ENCODE measurements around the gene PCYT2. TPM values are rescaled to one million over a fixed set of nuclear protein-coding genes. Genes with fewer than 3 reads are reported as not detected.

The PCYT2 gene
- 10 to 100 TPM; 10.2 to 26.9 (median 19.2) TPM for total RNA-seq
- polyA plus RNA-seq = 10 to 100 TPM; 13.2 to 14.1 (median 13.3) TPM
- long read RNA-seq, donor 1, full-length matches to known transcripts = 58 of 74 reads
- long read RNA-seq, donor 1, partial matches to known transcripts = 7 of 74 reads
- long read RNA-seq, donor 1, other reads (novel, unspliced or antisense) = 9 of 74 reads
- long read RNA-seq, donor 2, full-length matches to known transcripts = 52 of 69 reads
- long read RNA-seq, donor 2, partial matches to known transcripts = 6 of 69 reads
- long read RNA-seq, donor 2, other reads (novel, unspliced or antisense) = 11 of 69 reads

- intact Hi-C loops (cut with DNase I) = no loop called here
- TF ChIP-seq CTCF (IDR thresholded peaks at IDR 0.05) = no peak
- Histone ChIP-seq H3K4me1 (peaks cover 26% of the 10 kb centered on the region), H3K27ac (peak within 1 kb of the TSS; percentile 46), H3K4me3 (peak within 1 kb of the TSS; percentile 71), H3K27me3 (ENCODE audit: insufficient read depth in 3 of 3, low read length in 2 of 3) (no peaks in the 10 kb centered on the region), H3K36me3 (ENCODE audit: insufficient read depth in 1 of 2, low read depth in 1 of 2) (peaks cover 5 to 46% of the 10 kb centered on the region in 2 donors), H3K9me3 (no peaks in the 10 kb centered on the region)
- ATAC-seq = peak; percentile 84 to 90 (median 88)
- peak; percentile 89 to 97 for DNase-seq
- WGBS, 3 donors = 2 to 3% (median 2%) methylated on average over 31 to 84 of the region's 84 CpGs
Measured at GRCh38 chr17:81911277-81911961, at the start of gene PCYT2. TSS of gene PCYT2 (minus strand) at chr17:81911399. CDS start at chr17:81911355, 44 bp downstream.

- Histone ChIP-seq H3K27me3 (ENCODE audit: insufficient read depth in 3 of 3, low read length in 2 of 3) (peaks cover 0 to 23% (median 3%) of the 10 kb centered on the region in 3 donors), H3K4me3 (peak overlapping the region; percentile 66), H3K36me3 (ENCODE audit: insufficient read depth in 1 of 2, low read depth in 1 of 2) (no peaks in the 10 kb centered on the region), H3K4me1 (peaks cover 27% of the 10 kb centered on the region), H3K27ac (no peak overlapping the region), H3K9me3 (no peaks in the 10 kb centered on the region)
- ATAC-seq = peak in 3 of 4 donors; percentile 1 to 8 (median 6)
- WGBS, 3 donors = 2 to 4% (median 3%) methylated on average over 58 to 98 of the region's 98 CpGs
- intact Hi-C loops (cut with DNase I) = loop anchor here (5.0 kb wide), 2 partner anchors 42 to 192 kb away; no protein-coding TSS in a partner anchor
- no peak for TF ChIP-seq CTCF (IDR thresholded peaks at IDR 0.05)
- no peak for DNase-seq
Measured at GRCh38 chr17:81960130-81960958, 49.1 kb upstream of the PCYT2 start.

GRCh38 chr17:81959362-81960129 is 48.3 kb upstream of the PCYT2 start:
- peak; percentile 75 to 88 for DNase-seq
- Histone ChIP-seq H3K27me3 (ENCODE audit: insufficient read depth in 3 of 3, low read length in 2 of 3) (peaks cover 0 to 23% (median 3%) of the 10 kb centered on the region in 3 donors), H3K36me3 (ENCODE audit: insufficient read depth in 1 of 2, low read depth in 1 of 2) (no peaks in the 10 kb centered on the region), H3K9me3 (no peaks in the 10 kb centered on the region), H3K27ac (no peak overlapping the region), H3K4me1 (peaks cover 27% of the 10 kb centered on the region), H3K4me3 (peak overlapping the region; percentile 66)
- peak; percentile 90 for TF ChIP-seq CTCF (IDR thresholded peaks at IDR 0.05)
- 1 to 3% (median 2%) methylated on average over 50 to 112 of the region's 112 CpGs for WGBS, 3 donors
- ATAC-seq = peak; percentile 82 to 87 (median 84)
- intact Hi-C loops (cut with DNase I) = loop anchor here (1.0 to 5.0 kb wide), 4 partner anchors 43 to 193 kb away; no protein-coding TSS in a partner anchor
